Activated CD8-positive, alpha-beta memory T cell treated with anti-CD3 and anti-CD28 coated beads for 36 hours (primary cell): ENCODE data around the gene SACM1L. TPM values are rescaled to one million over a fixed set of nuclear protein-coding genes. Genes with fewer than 3 reads are reported as not detected.

Experiments used
- CTCF ChIA-PET: fragments of 350-600 bp; sonication (Branson Sonifier 250); formaldehyde crosslinking; loops from one replicate; lab custom pipeline; 2021; ENCODE audit warnings: antibody characterized with exemption; lab: Charles Lee
- POLR2A ChIA-PET: fragments of 350-600 bp; sonication (Branson Sonifier 250); formaldehyde crosslinking; loops from one replicate; lab custom pipeline; 2021; ENCODE audit warnings: antibody characterized with exemption; lab: Charles Lee
- total RNA-seq, 2 experiments: library from RNA; stranded (reverse); gene quantifications; one replicate each; pipeline ENCODE4 v1.2.3, GENCODE V29; 2021

SACM1L gene
- 100 to 1,000 TPM in 1 of 2 experiments, 10 to 100 TPM in 1; 89.7 to 103 TPM for total RNA-seq

- CTCF ChIA-PET = interaction anchor here (0.6 to 1.9 kb wide), 4 partner anchors 27 to 592 kb away, joined by 3 to 6 read pairs (median 4); no protein-coding TSS in a partner anchor
- POLR2A ChIA-PET = interaction anchor here (1.5 to 2.3 kb wide), 3 partner anchors 12 to 95 kb away, joined by 5 to 7 read pairs (median 7); partner anchors contain the start of gene LIMD1
Observed at GRCh38 chr3:45688882-45689786, at the start of gene SACM1L. Gene SACM1L (plus strand): TSS chr3:45689396. CDS start chr3:45689466, 70 bp downstream.

- ChIA-PET POLR2A (no interaction called here), CTCF (no interaction called here)
Observed at GRCh38 chr3:45640091-45640507, 49.1 kb upstream of the SACM1L start.

DNA sequence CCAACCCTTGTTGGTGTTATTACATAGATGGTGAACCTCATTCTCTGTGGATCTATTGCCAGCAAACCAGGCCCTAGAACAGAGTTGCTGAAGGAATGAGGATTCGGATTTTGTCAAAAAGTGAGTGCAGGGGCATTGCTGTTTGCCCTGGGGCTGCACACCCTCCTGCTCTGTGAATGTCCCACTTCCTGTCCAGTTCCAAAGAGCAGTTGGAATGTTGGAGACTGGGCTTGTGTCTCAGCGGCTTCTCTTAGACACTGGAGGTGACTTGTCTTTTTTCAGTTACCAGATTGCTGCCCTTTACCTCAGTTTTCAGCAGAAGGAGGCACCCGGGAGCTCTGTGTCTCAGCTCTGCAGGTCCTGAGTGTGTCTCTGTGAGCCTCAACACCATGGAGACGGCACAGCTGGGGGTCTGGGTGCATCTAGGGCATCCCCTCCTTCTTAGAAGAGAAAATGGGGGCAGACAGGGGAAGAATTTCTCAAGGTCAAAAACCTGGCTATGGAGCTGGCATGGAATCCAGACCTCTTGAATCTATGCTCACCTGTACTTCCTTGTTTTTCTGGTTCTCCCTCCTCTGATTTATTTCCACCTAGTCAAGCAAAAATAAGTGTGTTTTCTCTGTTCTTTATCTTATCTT is 48.4 kb upstream of the SACM1L start:
- ChIA-PET POLR2A (no interaction called here), CTCF (interaction anchor here (0.9 kb wide), 1 partner anchor 12 kb away, joined by 4 read pairs; no protein-coding TSS in a partner anchor)

DNA sequence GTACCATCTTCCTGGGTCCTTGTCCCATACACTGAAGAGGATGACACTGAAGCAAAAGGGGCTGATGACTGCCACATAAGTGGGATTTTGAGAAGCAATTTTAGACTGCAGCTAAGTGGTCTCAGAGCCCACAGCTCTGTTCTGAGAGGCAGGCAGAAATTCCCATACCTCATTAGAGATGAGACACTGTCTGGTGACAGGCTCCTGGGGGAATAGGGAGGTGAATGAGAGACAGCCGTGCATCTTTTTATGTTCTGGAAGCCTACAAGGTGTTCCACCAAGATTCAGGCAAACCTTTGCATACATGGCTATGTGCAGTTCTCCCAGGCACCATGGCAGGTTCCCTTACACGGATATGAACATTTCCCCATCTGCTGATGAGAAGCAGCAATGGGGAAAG is 47.4 kb upstream of the SACM1L start:
- POLR2A ChIA-PET = no interaction called here

DNA sequence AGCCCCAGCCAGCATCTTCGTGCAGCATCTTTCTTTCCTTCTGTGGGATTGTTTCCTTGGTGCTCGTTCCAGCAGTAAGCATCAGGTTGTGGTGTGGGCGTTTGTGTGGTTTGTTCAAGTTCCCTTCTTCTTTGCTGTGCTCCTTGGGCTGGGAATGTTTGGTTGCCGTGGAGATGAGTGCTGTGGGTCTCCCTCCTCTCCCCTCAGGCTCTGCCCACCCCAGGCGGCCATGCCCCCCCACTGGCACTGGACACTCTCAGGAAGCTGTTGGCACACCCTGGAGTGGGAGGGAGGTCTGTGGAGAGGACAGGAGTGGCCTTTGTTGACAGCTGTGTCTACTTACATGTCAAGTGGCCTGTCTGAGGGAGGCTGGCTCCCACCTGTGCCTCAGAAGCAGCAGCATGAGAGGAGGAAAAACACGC is 46.5 kb upstream of the SACM1L start:
- POLR2A ChIA-PET = no interaction called here
- CTCF ChIA-PET = interaction anchor here (1.0 kb wide), 1 partner anchor 11 kb away, joined by 4 read pairs; no protein-coding TSS in a partner anchor

More for the DNA sequence above, 47.4 kb upstream of the SACM1L start:
- CTCF ChIA-PET = interaction anchor here (0.9 to 1.0 kb wide), 2 partner anchors 10 to 13 kb away, joined by 4 read pairs; no protein-coding TSS in a partner anchor

DNA sequence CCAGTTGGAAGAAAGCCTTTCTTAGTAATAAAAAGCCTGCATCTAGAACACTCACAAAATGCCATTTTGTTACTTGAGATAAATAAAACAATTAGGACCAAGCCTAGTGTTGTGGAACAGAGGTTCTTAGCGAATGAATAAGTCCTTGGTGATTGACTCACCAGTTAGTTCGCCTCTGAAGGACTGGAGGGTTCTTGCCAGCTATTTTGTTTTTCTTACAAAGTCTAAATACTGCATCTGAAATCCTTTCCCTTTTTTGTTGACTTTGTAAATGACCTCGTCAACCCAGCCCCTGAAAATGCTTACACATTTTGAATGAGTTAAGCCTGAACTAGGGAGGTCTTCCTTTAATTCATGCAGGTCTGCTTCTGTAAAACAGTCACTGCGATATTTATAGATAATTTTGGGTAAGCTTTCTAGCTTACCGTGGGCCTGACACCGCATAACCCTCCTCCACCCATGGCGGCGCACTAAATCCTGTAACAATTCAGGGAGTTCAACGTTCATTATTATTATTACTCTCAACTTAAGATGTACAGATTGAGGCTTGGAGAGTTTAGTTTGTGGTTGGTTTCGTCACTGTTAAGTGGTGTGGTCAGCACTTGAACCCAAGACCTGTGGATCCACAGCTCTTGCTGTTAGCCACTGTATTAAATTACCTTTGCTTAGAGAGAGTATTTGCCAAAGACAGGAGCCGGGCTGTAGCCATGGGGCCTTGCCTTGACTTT is 45.0 kb upstream of the SACM1L start:
- CTCF ChIA-PET = no interaction called here
- POLR2A ChIA-PET = no interaction called here

DNA sequence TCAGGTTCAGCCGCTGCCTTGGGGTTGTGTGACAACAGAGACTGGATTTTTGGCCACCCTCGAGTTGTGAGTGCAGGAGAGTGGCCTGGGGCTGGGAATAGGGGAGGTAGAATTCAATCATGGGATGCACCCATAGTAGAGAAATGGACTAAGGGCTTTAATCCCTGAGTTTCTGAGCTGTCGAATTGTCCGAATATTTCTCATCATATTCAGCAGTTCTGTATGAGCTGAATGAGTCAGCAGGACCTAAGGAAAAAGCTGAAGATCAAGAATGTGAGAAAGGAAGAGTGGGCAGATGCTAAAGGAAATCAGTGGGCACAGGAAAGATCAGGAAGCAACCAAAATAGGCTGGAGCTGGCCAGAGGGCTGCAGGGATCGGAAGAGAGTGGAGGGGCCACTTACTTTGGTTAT is 44.4 kb upstream of the SACM1L start:
- CTCF ChIA-PET = no interaction called here
- POLR2A ChIA-PET = no interaction called here

DNA sequence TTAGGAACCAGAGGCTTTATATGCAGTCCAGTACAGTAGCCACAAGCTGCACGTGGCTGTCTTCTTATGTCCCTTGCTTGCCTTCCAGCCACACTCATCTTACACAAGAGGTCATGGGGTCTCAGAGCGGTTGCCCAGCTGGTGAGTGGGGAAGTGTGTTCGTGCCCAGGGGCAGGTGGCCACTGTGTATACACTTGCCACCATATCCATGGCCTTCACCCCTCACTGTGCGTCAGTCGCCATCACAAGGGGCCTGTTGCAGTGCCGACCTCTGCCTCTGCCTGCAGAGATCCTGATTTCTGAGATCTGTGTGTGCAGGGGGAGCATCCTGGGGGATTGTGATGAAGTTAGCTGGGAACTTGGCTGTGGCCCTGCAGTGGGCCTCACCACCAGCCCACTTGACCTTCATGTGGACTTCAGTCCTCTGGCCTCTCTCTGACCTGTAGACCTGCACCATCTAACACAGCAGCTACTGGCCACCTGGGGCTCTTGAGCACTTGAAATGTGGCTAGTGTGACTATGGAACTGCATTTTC is 43.1 kb upstream of the SACM1L start:
- POLR2A ChIA-PET = no interaction called here
- CTCF ChIA-PET = interaction anchor here (0.7 kb wide), 1 partner anchor 175 kb away, joined by 4 read pairs; no protein-coding TSS in a partner anchor

DNA sequence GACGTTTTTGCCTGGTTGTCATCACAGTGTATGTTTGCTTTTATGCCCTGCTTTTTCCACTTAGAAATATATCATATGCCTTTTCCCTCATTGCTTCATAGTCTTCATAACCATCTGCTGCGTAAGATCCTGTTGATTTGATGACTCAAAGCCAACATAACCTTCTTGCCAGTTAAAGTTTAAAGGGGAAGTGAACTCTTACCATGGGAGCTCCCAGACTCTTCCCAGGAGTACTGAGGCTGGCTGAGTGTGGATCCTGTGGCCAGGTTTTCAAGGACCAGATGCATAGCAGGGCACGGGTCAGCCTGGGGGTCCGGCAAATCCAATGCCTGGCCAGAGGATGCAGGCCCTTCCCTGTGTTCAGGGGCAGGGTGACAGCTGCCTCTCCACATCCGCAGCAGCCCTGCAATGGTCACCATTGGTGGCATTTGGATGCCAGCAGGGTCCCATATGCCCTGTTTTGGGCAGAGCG is 42.0 kb upstream of the SACM1L start:
- ChIA-PET CTCF (no interaction called here), POLR2A (no interaction called here)

DNA sequence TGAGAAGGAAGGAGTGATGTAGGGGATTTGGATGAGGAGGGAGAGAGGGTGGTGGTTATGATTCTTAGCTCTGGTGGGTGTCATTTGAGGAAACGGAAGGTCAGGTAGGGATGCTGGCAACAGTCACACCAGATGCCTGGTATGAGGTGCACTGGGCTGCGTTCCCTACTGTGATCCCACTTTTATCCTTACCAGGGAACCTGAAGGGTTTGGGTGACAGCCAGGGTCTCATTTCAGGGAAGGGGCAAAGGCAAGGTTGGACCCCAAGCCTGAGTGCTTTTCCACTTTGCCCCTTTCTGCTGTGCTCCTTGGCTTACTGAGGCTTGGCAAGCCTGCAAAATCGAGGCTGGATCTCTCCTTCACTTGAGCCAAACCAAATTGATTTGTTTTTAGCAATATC is 36.0 kb upstream of the SACM1L start:
- POLR2A ChIA-PET = no interaction called here
- CTCF ChIA-PET = interaction anchor here (0.6 kb wide), 1 partner anchor 476 kb away, joined by 4 read pairs; no protein-coding TSS in a partner anchor

- POLR2A ChIA-PET = interaction anchor here (0.5 kb wide), 1 partner anchor 207 kb away, joined by 3 read pairs; no protein-coding TSS in a partner anchor
- CTCF ChIA-PET = interaction anchor here (0.7 to 1.4 kb wide), 4 partner anchors 9 to 464 kb away, joined by 3 to 5 read pairs (median 4); no protein-coding TSS in a partner anchor
Observed at GRCh38 chr3:45654397-45654944, 34.7 kb upstream of the SACM1L start.

GRCh38 chr3:45655906-45656305 is 33.3 kb upstream of the SACM1L start:
- CTCF ChIA-PET = interaction anchor here (0.5 to 3.2 kb wide), 12 partner anchors 11 to 148 kb away, joined by 3 to 16 read pairs (median 4); partner anchors contain the start of gene LIMD1
- POLR2A ChIA-PET = interaction anchor here (0.6 to 1.0 kb wide), 2 partner anchors 60 to 88 kb away, joined by 5 to 6 read pairs; no protein-coding TSS in a partner anchor

- CTCF ChIA-PET = interaction anchor here (0.6 to 3.2 kb wide), 14 partner anchors 10 to 170 kb away, joined by 3 to 16 read pairs (median 4); partner anchors contain the start of genes LIMD1 and SACM1L
- POLR2A ChIA-PET = interaction anchor here (0.6 to 1.0 kb wide), 2 partner anchors 61 to 89 kb away, joined by 5 to 6 read pairs; no protein-coding TSS in a partner anchor
Observed at GRCh38 chr3:45656575-45657363, 32.4 kb upstream of the SACM1L start.

GRCh38 chr3:45657853-45658252 is 31.3 kb upstream of the SACM1L start:
- ChIA-PET CTCF (interaction anchor here (0.6 to 3.2 kb wide), 2 partner anchors 9 to 70 kb away, joined by 4 to 16 read pairs; no protein-coding TSS in a partner anchor), POLR2A (no interaction called here)

GRCh38 chr3:45659661-45660566 is 29.3 kb upstream of the SACM1L start:
- POLR2A ChIA-PET = interaction anchor here (0.6 to 0.7 kb wide), 3 partner anchors 109 to 648 kb away, joined by 3 to 5 read pairs (median 5); no protein-coding TSS in a partner anchor

DNA sequence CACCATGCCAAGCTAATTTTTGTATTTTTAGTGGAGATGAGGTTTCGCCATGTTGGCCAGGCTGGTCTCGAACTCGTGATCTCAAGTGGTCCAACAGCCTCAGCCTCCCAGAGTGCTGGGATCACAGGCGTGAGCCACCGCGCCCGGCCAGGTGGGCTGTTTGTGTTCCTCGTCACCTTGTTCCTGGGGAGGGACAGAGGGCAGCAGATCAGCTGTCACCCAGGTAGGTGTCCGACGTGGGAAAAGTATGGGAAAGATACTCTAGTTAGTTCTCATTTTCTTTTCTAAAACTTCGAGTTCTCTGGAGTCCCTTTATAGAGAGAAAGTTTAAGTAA is 28.7 kb upstream of the SACM1L start:
- CTCF ChIA-PET = interaction anchor here (0.6 to 2.0 kb wide), 18 partner anchors 9 to 793 kb away, joined by 3 to 19 read pairs (median 4); partner anchors contain the start of genes LIMD1 and SACM1L
- POLR2A ChIA-PET = interaction anchor here (0.6 kb wide), 1 partner anchor 128 kb away, joined by 4 read pairs; no protein-coding TSS in a partner anchor

More at GRCh38 chr3:45659661-45660566, 29.3 kb upstream of the SACM1L start:
- CTCF ChIA-PET = interaction anchor here (0.6 to 2.0 kb wide), 24 partner anchors 10 to 792 kb away, joined by 3 to 19 read pairs (median 4); partner anchors contain the start of genes LIMD1 and SACM1L
